H1 (cell line): ENCODE measurements around the gene TWIST1. TPM values are rescaled to one million over a fixed set of nuclear protein-coding genes. Genes with fewer than 3 reads are reported as not detected.

Experiments used
- CTCF ChIA-PET: fragments of 300-600 bp; sonication (Branson Sonifier 250); formaldehyde crosslinking; loops from one replicate; lab custom pipeline; 2021; ENCODE audit not compliant: partially characterized antibody; lab: Charles Lee
- POLR2A ChIA-PET: fragments of 300-600 bp; sonication (Branson Sonifier 250); formaldehyde crosslinking; loops from one replicate; lab custom pipeline; 2021; ENCODE audit warnings: inconsistent platforms; ENCODE audit not compliant: partially characterized antibody; lab: Charles Lee
- DNase-seq, 2 experiments: peaks; one replicate each; pipeline versions ENCODE4 v3.0.0 to v3.0.0-alpha.2; 2010 to 2022; ENCODE audit warnings: low spot score in 2 of 2, low read depth in 1 of 2, mixed read lengths in 1 of 2
- FAIRE-seq: peaks from 2 replicates; lab custom pipeline; 2011; peaks lifted over from hg19 to GRCh38; lab: Jason Lieb, UNC
- H2AFZ ChIP-seq: 2 replicates; pipeline ENCODE4 v1.8.1; 2012; ENCODE audit warnings: low read length, inconsistent platforms
- H2AK5ac ChIP-seq: 2 replicates; pipeline ENCODE4 v1.6.1; 2013; ENCODE audit warnings: low read depth, low read length
- H2BK120ac ChIP-seq: replicated peaks from 2 replicates; pipeline ENCODE3; 2013; ENCODE audit warnings: low read depth, low read length, inconsistent platforms
- H2BK12ac ChIP-seq: 2 replicates; pipeline ENCODE4 v1.6.1; 2013; ENCODE audit warnings: low read depth, low read length
- H2BK15ac ChIP-seq: 2 replicates; pipeline ENCODE4 v1.6.1; 2013; ENCODE audit warnings: low read length
- H2BK20ac ChIP-seq: 2 replicates; pipeline ENCODE4 v1.6.1; 2013; ENCODE audit warnings: low read length
- H2BK5ac ChIP-seq: 2 replicates; pipeline ENCODE4 v1.6.1; 2013; ENCODE audit warnings: low read depth, low read length
- H3K14ac ChIP-seq: 2 replicates; pipeline ENCODE4 v1.6.1; 2013; ENCODE audit warnings: inconsistent platforms; ENCODE audit not compliant: insufficient read length
- H3K18ac ChIP-seq: 2 replicates; pipeline ENCODE4 v1.6.1; 2013; ENCODE audit warnings: low read length; ENCODE audit errors: extremely low read depth
- H3K23ac ChIP-seq: 2 replicates; pipeline ENCODE4 v1.6.1; 2013; ENCODE audit warnings: inconsistent platforms; ENCODE audit not compliant: insufficient read length
- H3K23me2 ChIP-seq: 2 replicates; pipeline ENCODE4 v1.6.1; 2013; ENCODE audit warnings: low read depth, low read length
- H3K27ac ChIP-seq: 2 replicates; pipeline ENCODE4 v1.6.1; 2011; ENCODE audit warnings: low read depth, low read length, inconsistent platforms
- H3K27me3 ChIP-seq, 4 experiments: replicated peaks in 1 of 4; 1 replicate in 1 of 4; 2 replicates in 3 of 4; pipeline versions ENCODE4 v1.6.1 to v1.8.1; 2011 to 2013; ENCODE audit warnings: low read length in 3 of 4, mild to moderate bottlenecking in 3 of 4, inconsistent platforms in 2 of 4, mixed read lengths in 2 of 4, moderate library complexity in 1 of 4; ENCODE audit not compliant: control insufficient read depth in 3 of 4, insufficient read depth in 3 of 4; ENCODE audit errors: extremely low read depth in 1 of 4
- H3K36me3 ChIP-seq, 4 experiments: 2 replicates each; pipeline versions ENCODE4 v1.6.1 to v1.8.1; 2011 to 2013; ENCODE audit warnings: mild to moderate bottlenecking in 4 of 4, low read length in 3 of 4, moderate library complexity in 2 of 4, control low read depth in 1 of 4, inconsistent platforms in 1 of 4; ENCODE audit not compliant: insufficient read depth in 4 of 4, control insufficient read depth in 2 of 4
- H3K4ac ChIP-seq: replicated peaks from 2 replicates; pipeline ENCODE3; 2013; ENCODE audit warnings: low read length, low read depth, mixed read lengths, inconsistent platforms; ENCODE audit not compliant: insufficient read length
- H3K4me1 ChIP-seq, 4 experiments: replicated peaks in 1 of 4; 1 replicate in 1 of 4; 2 replicates in 3 of 4; pipeline versions ENCODE4 v1.6.1 to v1.8.1; 2011 to 2013; ENCODE audit warnings: low read length in 3 of 4, inconsistent platforms in 2 of 4, mixed read lengths in 1 of 4; ENCODE audit not compliant: insufficient read depth in 4 of 4, control insufficient read depth in 3 of 4
- H3K4me2 ChIP-seq, 2 experiments: 2 replicates each; pipeline versions ENCODE4 v1.6.1 to v1.8.1; 2011 to 2013; ENCODE audit warnings: low read depth in 2 of 2, low read length in 2 of 2, control low read depth in 1 of 2, inconsistent platforms in 1 of 2, mild to moderate bottlenecking in 1 of 2; ENCODE audit not compliant: insufficient read depth in 1 of 2
- H3K4me3 ChIP-seq, 4 experiments: fragments of 200-600, 300-600 bp in 1 of 4; sonication (generic), shearing (Covaris generic), sonication (Bioruptor Twin) in 1 of 4; 2 replicates each; pipeline versions ENCODE4 v1.5.1 to v1.8.1; 2011 to 2016; ENCODE audit warnings: low read length in 4 of 4, low read depth in 3 of 4, control low read depth in 2 of 4, inconsistent platforms in 2 of 4, mild to moderate bottlenecking in 2 of 4, mixed read lengths in 1 of 4, moderate library complexity in 1 of 4; ENCODE audit not compliant: insufficient read depth in 2 of 4; ENCODE audit errors: extremely low read depth in 1 of 4
- H3K56ac ChIP-seq: replicated peaks from 2 replicates; pipeline ENCODE3; 2013; ENCODE audit warnings: low read depth, mild to moderate bottlenecking, mixed read lengths, low read length, inconsistent platforms; ENCODE audit not compliant: insufficient read length
- H3K79me1 ChIP-seq: 2 replicates; pipeline ENCODE4 v1.6.1; 2013; ENCODE audit warnings: low read depth, low read length, control low read depth
- H3K79me2 ChIP-seq, 2 experiments: 2 replicates each; pipeline versions ENCODE4 v1.6.1 to v1.8.1; 2012 to 2013; ENCODE audit warnings: low read length in 2 of 2, mild to moderate bottlenecking in 2 of 2, inconsistent platforms in 1 of 2; ENCODE audit not compliant: insufficient read depth in 2 of 2, control insufficient read depth in 1 of 2
- H3K9ac ChIP-seq, 4 experiments: replicated peaks in 1 of 4; 1 replicate in 1 of 4; 2 replicates in 3 of 4; pipeline versions ENCODE4 v1.6.1 to v1.8.1; 2011 to 2013; ENCODE audit warnings: low read depth in 3 of 4, low read length in 3 of 4, control low read depth in 2 of 4, mild to moderate bottlenecking in 2 of 4, moderate library complexity in 2 of 4, inconsistent platforms in 1 of 4; ENCODE audit errors: extremely low read depth in 1 of 4
- H3K9me3 ChIP-seq, 2 experiments: 2 replicates each; pipeline versions ENCODE4 v1.6.1 to v1.8.1; 2012 to 2013; ENCODE audit warnings: mild to moderate bottlenecking in 2 of 2, moderate library complexity in 2 of 2, control low read depth in 1 of 2, inconsistent platforms in 1 of 2, low read depth in 1 of 2, low read length in 1 of 2, mixed read lengths in 1 of 2; ENCODE audit not compliant: insufficient read depth in 2 of 2
- H4K20me1 ChIP-seq, 2 experiments: replicated peaks in 1 of 2; 2 replicates each; pipeline versions ENCODE3 to v1.8.1; 2011 to 2013; ENCODE audit warnings: inconsistent platforms in 2 of 2, low read length in 2 of 2, mild to moderate bottlenecking in 1 of 2; ENCODE audit not compliant: insufficient read depth in 2 of 2, control insufficient read depth in 1 of 2
- H4K5ac ChIP-seq: 2 replicates; pipeline ENCODE4 v1.6.1; 2013; ENCODE audit warnings: low read length, low read depth, mixed read lengths, inconsistent platforms; ENCODE audit not compliant: insufficient read length
- H4K8ac ChIP-seq: 2 replicates; pipeline ENCODE4 v1.8.0; 2013; ENCODE audit warnings: mild to moderate bottlenecking, moderate library complexity, low read length, inconsistent platforms; ENCODE audit not compliant: insufficient read depth; ENCODE audit errors: extremely low read depth
- H4K91ac ChIP-seq: replicated peaks from 2 replicates; pipeline ENCODE3; 2013; ENCODE audit warnings: low read length, mixed read lengths, inconsistent platforms; ENCODE audit not compliant: insufficient read length
- FOSL1 ChIP-seq: IDR thresholded peaks from 2 replicates; pipeline ENCODE4 v1.6.1; 2011; ENCODE audit warnings: mild to moderate bottlenecking, low read depth, low read length, moderate library complexity; ENCODE audit not compliant: insufficient read depth
- JUN ChIP-seq: IDR thresholded peaks from 2 replicates; pipeline ENCODE4 v1.6.1; 2011; ENCODE audit warnings: low read depth, mild to moderate bottlenecking, improper control_type of control experiment, low read length
- SRF ChIP-seq: IDR thresholded peaks from 2 replicates; pipeline ENCODE4 v1.6.1; 2011; ENCODE audit warnings: mild to moderate bottlenecking, low read depth, low read length, moderate library complexity
- SUZ12 ChIP-seq: fragments of 200-600 bp; sonication (generic); IDR thresholded peaks from 2 replicates; pipeline ENCODE4 v1.6.1; 2012; ENCODE audit warnings: mild to moderate bottlenecking, inconsistent platforms, low read length, moderate library complexity, mixed read lengths
- TEAD4 ChIP-seq: IDR thresholded peaks from 2 replicates; pipeline ENCODE4 v1.6.1; 2012; ENCODE audit warnings: low read depth, low read length, inconsistent platforms, mixed read lengths
- WGBS, 2 experiments: shearing (Covaris generic) in 1 of 2; methylation state at CpG; one replicate each; pipeline versions ENCODE4 v1.1.6 to v1.1.7; 2013 to 2015; ENCODE audit warnings: low lambda C conversion rate in 2 of 2, mixed read lengths in 2 of 2, inconsistent platforms in 1 of 2, low coverage in 1 of 2, missing lambda C conversion rate in 1 of 2; ENCODE audit not compliant: insufficient replicate concordance in 2 of 2, insufficient coverage in 1 of 2, insufficient read length in 1 of 2; ENCODE audit errors: extremely low coverage in 1 of 2, missing lambda C conversion rate in 1 of 2; 5-methylcytosine and 5-hydroxymethylcytosine counted together
- polyA plus RNA-seq, 7 experiments: library from polyadenylated mRNA; depleted of rRNA in 3 of 7; stranded (reverse) in 5 of 7; unstranded in 2 of 7; fragments of >200 nt in 5 of 7; fragments of 200-250 nt in 2 of 7; gene quantifications; 1 replicate in 5 of 7; 2 replicates in 1 of 7; 4 replicates in 1 of 7; pipeline versions ENCODE4 v1.2.1 to v1.2.3, GENCODE V29; 2011 to 2013; ENCODE audit warnings: missing spikeins in 2 of 7, mixed read lengths in 2 of 7
- total RNA-seq: library from RNA; stranded (reverse); fragmentation: NEBNext Ultra II Directional; extraction: Animal tissue kit (Norgen Biotek cat#: 25700); gene quantifications from 2 replicates; pipeline ENCODE4 v1.2.1, GENCODE V29; 2021
- TF ChIP-seq, protein P1 (sequence below): IDR thresholded peaks from 2 replicates; pipeline ENCODE4 v1.6.1; 2012; ENCODE audit warnings: low read length, inconsistent platforms

The TWIST1 gene
- total and polyA plus RNA-seq, 2 of the 8 experiments (the other 6 are each of a cell fraction or from before 2014, with no cell fraction given), result 0.29 to 0.52 TPM

DNA sequence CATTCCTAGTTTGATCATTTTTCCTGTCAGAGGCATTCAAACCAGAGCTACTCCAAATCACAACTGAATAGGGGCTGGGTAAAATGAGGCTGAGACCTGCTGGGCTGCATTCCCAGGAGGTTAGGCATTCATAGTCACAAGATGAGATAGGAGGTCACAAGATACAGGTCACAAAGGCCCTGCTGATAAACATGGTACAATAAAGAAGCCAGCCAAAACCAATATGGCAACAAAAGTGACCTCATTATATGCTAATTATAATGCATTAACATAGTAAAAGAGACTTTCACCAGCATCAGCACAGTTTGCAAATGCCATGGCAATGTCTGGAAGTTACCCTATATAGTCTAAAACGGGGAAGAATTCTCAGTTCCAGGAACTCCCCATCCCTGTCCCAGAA is 37.3 kb downstream of the TWIST1 start:
- DNase-seq, result peak in 1 of 2 experiments; percentile 41
- no peaks in the 10 kb centered on the region for H3K27me3 ChIP-seq
- no peak overlapping the region for H2BK120ac ChIP-seq
- no peak overlapping the region for H2BK5ac ChIP-seq
- no peak overlapping the region for H4K5ac ChIP-seq
- ChIA-PET POLR2A (no interaction called here), CTCF (interaction anchor here (2.8 kb wide), 1 partner anchor 10 kb away, joined by 9 read pairs; no protein-coding TSS in a partner anchor)
- H3K56ac ChIP-seq, result no peak overlapping the region
- no peaks in the 10 kb centered on the region for H3K79me1 ChIP-seq
- H3K27ac ChIP-seq, result 0 out of 2 replicates have a peak overlapping the region, but pooled peaks have one; percentile 24
- no peak overlapping the region for H3K9ac ChIP-seq
- H4K20me1 ChIP-seq, result no peaks in the 10 kb centered on the region
- no peak overlapping the region for H2AK5ac ChIP-seq
- no peaks in the 10 kb centered on the region for H3K36me3 ChIP-seq
- H3K23ac ChIP-seq, result no peak overlapping the region
- H3K18ac ChIP-seq, result no peak overlapping the region
- H3K9me3 ChIP-seq, result no peaks in the 10 kb centered on the region
- no peak overlapping the region for H3K14ac ChIP-seq
- H3K79me2 ChIP-seq, result no peaks in the 10 kb centered on the region
- FAIRE-seq, result peak; percentile 7
- no peak overlapping the region for H3K4ac ChIP-seq
- H2BK20ac ChIP-seq, result no peak overlapping the region
- H4K91ac ChIP-seq, result no peak overlapping the region
- H2AFZ ChIP-seq, result no peak overlapping the region
- H2BK12ac ChIP-seq, result 0 out of 2 replicates have a peak overlapping the region, but pooled peaks have one; percentile 52
- peaks cover 0 to 8% (median 2%) of the 10 kb centered on the region in 4 experiments; a peak in 5 of 7 replicates for H3K4me1 ChIP-seq
- no peaks in the 10 kb centered on the region for H3K23me2 ChIP-seq
- 0 out of 4 replicates have a peak overlapping the region, but pooled peaks of 1 of the 2 experiments have one; percentile 12 for H3K4me2 ChIP-seq
- H2BK15ac ChIP-seq, result no peak overlapping the region
- 69% methylated on average over 1 of the region's 1 CpG; no CpG with 5 or more reads in 1 of the 2 experiments for WGBS, 2 experiments
- no peak overlapping the region for H4K8ac ChIP-seq
- TF ChIP-seq JUN (0 out of 2 replicates have a peak, but pooled peaks have one; percentile 56), TEAD4 (0 out of 2 replicates have a peak, but pooled peaks have one; percentile 16), FOSL1 (no peak), SUZ12 (no peak), SRF (peak; percentile 36; the same call in 1 of the 2 replicates)
- TF ChIP-seq, protein P1, sequence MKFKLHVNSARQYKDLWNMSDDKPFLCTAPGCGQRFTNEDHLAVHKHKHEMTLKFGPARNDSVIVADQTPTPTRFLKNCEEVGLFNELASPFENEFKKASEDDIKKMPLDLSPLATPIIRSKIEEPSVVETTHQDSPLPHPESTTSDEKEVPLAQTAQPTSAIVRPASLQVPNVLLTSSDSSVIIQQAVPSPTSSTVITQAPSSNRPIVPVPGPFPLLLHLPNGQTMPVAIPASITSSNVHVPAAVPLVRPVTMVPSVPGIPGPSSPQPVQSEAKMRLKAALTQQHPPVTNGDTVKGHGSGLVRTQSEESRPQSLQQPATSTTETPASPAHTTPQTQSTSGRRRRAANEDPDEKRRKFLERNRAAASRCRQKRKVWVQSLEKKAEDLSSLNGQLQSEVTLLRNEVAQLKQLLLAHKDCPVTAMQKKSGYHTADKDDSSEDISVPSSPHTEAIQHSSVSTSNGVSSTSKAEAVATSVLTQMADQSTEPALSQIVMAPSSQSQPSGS, result peak; percentile 56; the same call in 1 of the 2 replicates
- no peak overlapping the region for H3K4me3 ChIP-seq
